GM21723 (cell line): ENCODE data around the gene AHRR.
"Not testable (repeated sequence)": the region's sequence is repeated elsewhere in the genome, so short reads cannot be mapped to it uniquely, and the experiment has no call there.

Source experiments
- ATAC-seq: cut with Tn5 transposase; IDR thresholded peaks from one replicate; pipeline ENCODE4 v1.9.1; 2021; ENCODE audit warnings: mild to moderate bottlenecking, moderate library complexity; ENCODE audit not compliant: unreplicated experiment

Gene AHRR

GRCh38 chr5:375921-376798 lies 54.6 kb downstream of the AHRR start:
- no peak for ATAC-seq

GRCh38 chr5:376799-377325 lies 55.3 kb downstream of the AHRR start:
- ATAC-seq, result no peak

GRCh38 chr5:377326-377981 lies 55.9 kb downstream of the AHRR start:
- ATAC-seq, result no peak

GRCh38 chr5:378301-378891 lies 56.9 kb downstream of the AHRR start:
- ATAC-seq, result no peak

GRCh38 chr5:378976-379742 lies 57.6 kb downstream of the AHRR start:
- ATAC-seq, result no peak

- no peak for ATAC-seq
Measured at GRCh38 chr5:380701-381309, 59.3 kb downstream of the AHRR start.

GRCh38 chr5:383066-383465 lies 61.6 kb downstream of the AHRR start:
- no peak for ATAC-seq

- no peak for ATAC-seq
Measured at GRCh38 chr5:383621-384020, 62.1 kb downstream of the AHRR start.

- not testable (repeated sequence) for ATAC-seq
Measured at GRCh38 chr5:384576-384975, 63.1 kb downstream of the AHRR start.

GRCh38 chr5:385321-385720 lies 63.8 kb downstream of the AHRR start:
- ATAC-seq, result no peak

- ATAC-seq, result no peak
Measured at GRCh38 chr5:386432-387341, 65.2 kb downstream of the AHRR start.

- ATAC-seq, result no peak
Measured at GRCh38 chr5:387491-388265, 66.2 kb downstream of the AHRR start.

- ATAC-seq, result no peak
Measured at GRCh38 chr5:388266-389196, 67.0 kb downstream of the AHRR start.

- no peak for ATAC-seq
Measured at GRCh38 chr5:389197-389821, 67.8 kb downstream of the AHRR start.

GRCh38 chr5:389891-390622 lies 68.5 kb downstream of the AHRR start:
- no peak for ATAC-seq
